Placental epithelial cell (primary cell): ENCODE measurements around the gene TMEM38A. TPM values are rescaled to one million over a fixed set of nuclear protein-coding genes. Genes with fewer than 3 reads are reported as not detected.

Experiments used
- small RNA-seq: library from RNA; depleted of rRNA; stranded (forward); fragments of <200 nt; gene quantifications from one replicate; pipeline ENCODE3, GENCODE V24; 2012
- total RNA-seq: library from RNA; depleted of rRNA; stranded (reverse); fragments of >200 nt; gene quantifications from 2 replicates; pipeline ENCODE4 v1.2.3, GENCODE V29; 2012

Gene TMEM38A, protein sequence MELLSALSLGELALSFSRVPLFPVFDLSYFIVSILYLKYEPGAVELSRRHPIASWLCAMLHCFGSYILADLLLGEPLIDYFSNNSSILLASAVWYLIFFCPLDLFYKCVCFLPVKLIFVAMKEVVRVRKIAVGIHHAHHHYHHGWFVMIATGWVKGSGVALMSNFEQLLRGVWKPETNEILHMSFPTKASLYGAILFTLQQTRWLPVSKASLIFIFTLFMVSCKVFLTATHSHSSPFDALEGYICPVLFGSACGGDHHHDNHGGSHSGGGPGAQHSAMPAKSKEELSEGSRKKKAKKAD
- 0.65 and 1.2 TPM in 2 replicates for total RNA-seq

DNA sequence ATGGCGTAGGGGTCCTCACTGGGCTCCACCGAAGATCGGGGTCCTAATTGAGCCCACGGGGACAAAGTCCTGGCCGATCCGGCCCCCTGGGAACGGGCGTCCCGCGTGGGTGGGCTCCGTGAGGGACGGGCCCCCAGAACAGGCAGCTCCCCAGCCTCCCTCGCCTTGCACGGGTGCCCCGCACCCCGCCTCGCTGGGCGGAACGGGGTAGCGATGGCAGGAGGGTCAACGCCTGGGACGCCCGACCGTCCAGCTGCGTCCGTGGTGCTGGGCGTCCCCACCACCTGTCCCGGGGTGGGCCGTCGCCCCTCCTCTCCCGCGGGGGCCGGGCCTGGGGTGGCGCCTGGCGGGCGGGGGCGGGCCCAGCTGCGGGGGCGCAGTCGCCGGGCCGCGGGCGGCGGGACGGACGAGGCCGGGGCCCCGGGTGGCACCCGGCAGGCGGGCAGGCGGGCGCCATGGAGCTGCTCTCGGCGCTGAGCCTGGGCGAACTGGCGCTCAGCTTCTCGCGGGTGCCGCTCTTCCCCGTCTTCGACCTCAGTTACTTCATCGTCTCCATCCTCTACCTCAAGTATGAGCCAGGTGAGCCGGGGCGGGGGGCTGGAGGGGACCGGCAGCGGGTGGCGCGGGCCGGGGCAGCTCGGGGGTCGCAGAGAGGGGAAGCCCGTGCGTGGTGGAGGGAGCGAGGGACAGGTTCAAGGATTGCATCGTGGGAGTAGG is at the start of gene TMEM38A:
Gene TMEM38A (plus strand): TSS at position 377 of the 717 bp plus-strand sequence. CDS start 79 bp downstream, at position 456.

DNA sequence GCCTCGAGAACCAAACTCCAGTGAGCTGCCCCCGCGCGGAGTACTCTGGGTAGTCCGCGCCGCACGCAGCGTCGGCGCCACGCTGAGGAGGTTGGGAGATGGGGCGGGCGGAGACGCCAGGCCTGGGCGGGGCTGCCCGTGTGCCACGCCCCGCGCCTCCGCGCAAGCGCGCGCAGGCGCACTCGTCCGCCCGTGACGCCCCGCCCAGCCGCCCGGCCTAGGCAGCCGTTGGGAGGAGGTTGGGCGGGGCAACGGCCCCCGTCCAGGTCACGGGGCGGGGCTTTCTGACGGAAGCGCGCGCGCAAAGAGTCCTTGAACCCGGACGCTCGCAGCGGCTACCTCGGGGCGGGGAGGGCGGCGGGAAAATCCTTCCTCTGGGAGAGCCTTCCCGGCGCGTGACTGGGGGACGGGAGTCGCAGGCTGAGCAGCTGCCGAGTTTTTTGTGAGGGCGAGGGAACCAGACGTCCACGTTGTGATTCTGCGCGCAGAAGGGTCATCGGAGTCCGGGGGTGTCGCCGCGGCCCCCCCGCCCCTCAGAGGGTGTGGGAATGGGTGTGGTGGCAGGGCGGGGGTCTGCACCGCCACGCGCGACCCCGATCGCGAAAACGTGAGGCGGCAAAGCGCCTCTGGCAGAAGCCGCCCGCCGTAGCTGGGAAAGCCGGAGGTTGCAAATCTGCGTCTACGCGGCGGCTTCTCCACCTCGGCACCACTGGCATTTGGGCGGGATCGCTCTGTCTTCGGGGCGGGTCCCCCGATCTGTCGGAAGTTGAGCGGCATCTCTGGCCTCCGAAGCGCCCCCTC is 32.6 kb upstream of the TMEM38A start, which contains the start of gene MED26:
Gene MED26 (minus strand): TSS at position 22 of the 801 bp plus-strand sequence. CDS start 261 bp downstream, outside the sequence.

DNA sequence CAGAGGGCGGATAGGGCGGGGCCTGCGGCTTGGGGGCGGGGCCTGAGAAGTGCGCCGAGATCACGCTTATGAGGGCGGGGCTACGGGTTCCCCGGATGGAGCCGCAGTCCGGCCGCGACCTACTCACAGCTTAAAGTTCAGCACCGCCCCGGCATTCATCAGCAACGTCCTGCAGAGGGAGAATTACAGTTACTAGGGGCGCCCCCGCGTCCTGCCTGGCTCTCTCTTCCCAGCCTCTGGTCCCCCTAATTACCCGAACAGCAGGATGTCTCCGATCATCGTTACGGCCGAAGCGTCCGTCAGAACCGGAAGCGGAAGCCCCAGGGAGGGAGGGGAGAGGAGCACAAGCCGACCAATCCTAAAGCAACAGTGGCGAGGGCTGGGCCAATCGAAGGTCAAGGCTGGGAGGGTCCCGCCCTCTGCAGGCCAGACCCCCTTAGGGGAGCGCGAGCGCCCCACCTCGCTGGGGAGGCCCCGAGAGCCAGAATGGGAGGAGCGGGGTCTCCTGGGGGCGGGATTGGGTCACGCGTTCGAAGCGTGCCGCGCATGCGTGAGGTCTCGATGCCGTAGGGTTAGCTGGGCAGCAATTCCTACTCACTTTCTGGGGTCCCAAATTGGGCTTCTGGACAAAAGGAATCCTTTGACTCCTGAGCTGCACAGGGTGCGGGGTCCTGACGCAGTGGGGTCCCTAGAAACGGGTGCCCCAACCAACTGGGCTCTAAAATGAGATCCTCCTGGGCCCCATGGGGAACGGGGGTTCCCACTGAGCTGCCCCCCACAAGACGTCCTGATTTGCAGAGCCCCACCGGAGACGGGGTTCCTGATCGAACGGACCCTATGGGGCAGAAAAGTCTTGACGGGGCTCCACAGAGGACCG is 869 bp upstream of the TMEM38A start, which contains the start of gene SMIM7:
Gene SMIM7 (minus strand): TSS at position 313 of the 877 bp plus-strand sequence. CDS start 34 bp downstream, at position 279.

Small RNAs within 50 kb of the gene (small RNA-seq; reads per million reads assigned to genes)
- gene AC008737.2: not detected

Other genes starting within 250 kb of the TMEM38A start
- 7.9 and 8.2 TPM in 2 replicates for gene EPS15L1, start 189.2 kb upstream of the TMEM38A start, total RNA-seq
- gene CALR3, start 165.0 kb upstream of the TMEM38A start, total RNA-seq: 0.79 TPM in 1 of 2 replicates, not detected in the other
- 3.4 and 5.5 TPM in 2 replicates for gene C19orf44, start 164.7 kb upstream of the TMEM38A start, total RNA-seq
- 7.4 and 11.8 TPM in 2 replicates for gene CHERP, start 118.7 kb upstream of the TMEM38A start, total RNA-seq
- 35.3 and 48.6 TPM in 2 replicates for gene SLC35E1, start 88.7 kb upstream of the TMEM38A start, total RNA-seq
- 7.5 and 12.3 TPM in 2 replicates for gene MED26, start 32.9 kb upstream of the TMEM38A start, total RNA-seq
- gene SMIM7, start 995 bp upstream of the TMEM38A start, total RNA-seq: 53.8 and 58.6 TPM in 2 replicates
- gene NWD1, start 58.7 kb downstream of the TMEM38A start, total RNA-seq: not detected in 2 replicates
- 29.6 and 41.6 TPM in 2 replicates for gene SIN3B, start 168.3 kb downstream of the TMEM38A start, total RNA-seq
- not detected in 2 replicates for gene F2RL3, start 227.9 kb downstream of the TMEM38A start, total RNA-seq